Panc1 (cell line): ENCODE results near the gene RGS13. TPM values are rescaled to one million over a fixed set of nuclear protein-coding genes. Genes with fewer than 3 reads are reported as not detected.

Experiments used
- ATAC-seq: fragments of 200-7000 bp; cut with Tn5 transposase; 2 replicates; pipeline ENCODE4 v1.9.1; 2020; ENCODE audit warnings: mild to moderate bottlenecking, moderate library complexity
- BruUV-seq: library from RNA; stranded (reverse); fragments of 400-500 nt; replicated peaks from 2 replicates; lab custom pipeline; 2021; lab: Mats Ljungman, UMichigan
- CTCF ChIA-PET: fragments of 300-600 bp; sonication (Branson Sonifier 250); formaldehyde crosslinking; loops from one replicate; lab custom pipeline; 2022; ENCODE audit warnings: antibody characterized with exemption; lab: Charles Lee
- POLR2A ChIA-PET: fragments of 300-600 bp; sonication (Branson Sonifier 250); formaldehyde crosslinking; loops from one replicate; lab custom pipeline; 2022; ENCODE audit warnings: antibody characterized with exemption; lab: Charles Lee
- DNase-seq: peaks from one replicate; pipeline ENCODE4 v3.0.0-alpha.2; 2010; ENCODE audit warnings: low read depth, low spot score
- H3K27ac ChIP-seq: 2 replicates; pipeline ENCODE4 v1.5.1; 2011; ENCODE audit warnings: mild to moderate bottlenecking, low read length, inconsistent platforms
- H3K27me3 ChIP-seq: fragments of 200-500 bp; sonication (Bioruptor generic); 2 replicates; pipeline ENCODE4 v1.6.0; 2014; ENCODE audit warnings: low read length, inconsistent platforms; ENCODE audit not compliant: control insufficient read depth, insufficient read depth
- H3K36me3 ChIP-seq: fragments of 200-500 bp; sonication (Bioruptor generic); 2 replicates; pipeline ENCODE4 v1.5.1; 2014; ENCODE audit warnings: inconsistent platforms, mild to moderate bottlenecking, low read length, moderate library complexity; ENCODE audit not compliant: control insufficient read depth, insufficient read depth
- H3K4me1 ChIP-seq: 2 replicates; pipeline ENCODE4 v1.5.1; 2011; ENCODE audit warnings: inconsistent platforms, mild to moderate bottlenecking, low read length, moderate library complexity; ENCODE audit not compliant: control insufficient read depth, insufficient read depth
- H3K4me3 ChIP-seq, 2 experiments: 2 replicates each; pipeline ENCODE4 v1.5.1; 2011 to 2012; ENCODE audit warnings: low read depth in 2 of 2, low read length in 2 of 2, mild to moderate bottlenecking in 2 of 2, inconsistent platforms in 1 of 2, moderate library complexity in 1 of 2
- H3K9me3 ChIP-seq: fragments of 200-500 bp; sonication (Bioruptor generic); 2 replicates; pipeline ENCODE4 v1.5.1; 2014; ENCODE audit warnings: low read depth, mild to moderate bottlenecking, inconsistent platforms, low read length, moderate library complexity; ENCODE audit not compliant: control insufficient read depth, insufficient read depth
- CTCF ChIP-seq: fragments of 450-650 bp; IDR thresholded peaks from 2 replicates; pipeline ENCODE4 v1.5.1; 2017; ENCODE audit warnings: mild to moderate bottlenecking
- POLR2AphosphoS5 ChIP-seq: IDR thresholded peaks from 2 replicates; pipeline ENCODE4 v1.6.1; 2012; ENCODE audit warnings: mild to moderate bottlenecking, low read depth, low read length, moderate library complexity
- REST ChIP-seq, 2 experiments: IDR thresholded peaks; 2 replicates each; pipeline ENCODE4 v1.6.1; 2011 to 2012; ENCODE audit warnings: low read depth in 2 of 2, control low read depth in 1 of 2, low read length in 1 of 2, mild to moderate bottlenecking in 1 of 2, moderate library complexity in 1 of 2; ENCODE audit not compliant: insufficient read depth in 1 of 2
- SIN3A ChIP-seq: IDR thresholded peaks from 2 replicates; pipeline ENCODE4 v1.6.1; 2012; ENCODE audit warnings: low read depth, mild to moderate bottlenecking, low read length, moderate library complexity, borderline replicate concordance; ENCODE audit not compliant: insufficient read depth
- TCF7L2 ChIP-seq: IDR thresholded peaks from 2 replicates; pipeline ENCODE4 v1.6.1; 2011; ENCODE audit warnings: mild to moderate bottlenecking, low read depth, low read length, inconsistent platforms
- in situ Hi-C: cut with HindIII; loops from 2 replicates; pipeline ENCODE4 v1.10.0; 2016; ENCODE audit warnings: low sequenced_read_pairs, low pct_unique_long_range_greater_than_20kb
- intact Hi-C: fragments of 100-400 bp; cut with micrococcal nuclease; formaldehyde crosslinking; loops from one replicate; pipeline ENCODE4 v1.10.0; 2022; ENCODE audit not compliant: unreplicated experiment
- total RNA-seq: library from RNA; stranded (reverse); gene quantifications from one replicate; pipeline ENCODE4 v1.2.1, GENCODE V29; 2021; ENCODE audit not compliant: unreplicated experiment

Gene RGS13
- total RNA-seq, 1 experiment from 2014 or later, result not detected

DNA sequence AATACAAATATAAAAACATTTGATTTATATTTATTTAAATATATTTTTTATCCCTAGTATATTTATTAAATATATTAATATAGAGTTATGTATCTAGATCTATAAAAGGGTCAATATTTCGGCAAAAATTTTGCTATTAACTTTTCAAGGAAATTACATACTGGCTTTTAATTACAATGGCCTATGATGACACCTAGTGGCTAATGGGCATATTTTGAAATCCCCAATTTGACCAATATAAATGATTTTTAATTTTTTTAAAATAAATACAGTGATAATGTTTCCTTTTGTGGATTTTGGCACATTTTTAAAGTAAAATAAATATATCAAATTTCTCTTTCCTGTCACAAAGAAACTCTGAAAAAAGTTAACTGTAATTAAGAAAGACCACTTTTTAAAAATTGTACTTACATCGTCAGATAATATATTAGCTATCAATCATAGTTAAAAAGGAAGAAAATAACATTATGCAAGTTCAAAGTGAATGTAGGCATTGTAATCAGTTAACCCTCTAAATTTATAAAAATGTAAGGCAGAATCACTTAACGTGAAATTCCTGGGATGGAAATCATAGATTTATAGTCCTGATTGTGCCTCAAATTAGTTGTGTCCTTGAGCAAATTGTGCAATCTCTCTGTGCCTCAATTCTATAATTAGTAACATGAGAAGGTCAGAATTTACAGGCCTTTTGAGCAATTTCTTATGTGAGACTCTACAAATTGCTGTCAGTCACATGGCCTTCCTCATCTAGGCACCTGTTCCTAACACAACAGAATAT is 25.6 kb upstream of the RGS13 start:
- ChIA-PET POLR2A (no interaction called here), CTCF (no interaction called here)
- Histone ChIP-seq H3K27me3 (no peaks in the 10 kb centered on the region), H3K36me3 (no peaks in the 10 kb centered on the region), H3K9me3 (no peaks in the 10 kb centered on the region), H3K4me1 (no peaks in the 10 kb centered on the region), H3K4me3 (no peak overlapping the region), H3K27ac (no peak overlapping the region)
- ATAC-seq (no peak), DNase-seq (no peak)
- TF ChIP-seq CTCF (peak; percentile 3; the same call in 1 of the 2 replicates), SIN3A (no peak)
- intact Hi-C loops (loop anchor here (1.0 kb wide), 1 partner anchor 133 kb away; no protein-coding TSS in a partner anchor), in situ Hi-C loops (no loop called here)
- no TSS peak for BruUV-seq

DNA sequence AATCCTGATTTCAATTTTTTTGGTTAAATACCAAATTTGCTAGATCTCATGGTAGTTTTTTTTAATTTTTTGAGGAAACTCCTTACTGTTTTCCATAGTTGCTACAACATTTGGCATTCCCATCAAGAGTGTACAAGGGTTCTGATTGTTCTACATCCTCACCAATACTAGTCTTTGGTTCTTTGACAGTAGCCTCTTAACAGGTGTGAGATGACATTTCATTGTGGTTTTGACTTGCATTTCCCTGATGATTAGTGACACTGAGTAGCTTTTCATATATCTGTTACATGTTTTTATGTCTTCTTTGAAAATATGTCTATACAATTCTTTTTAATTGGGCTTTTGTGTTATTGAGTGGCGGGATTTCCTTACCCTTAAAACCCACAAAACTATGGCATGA is 20.9 kb upstream of the RGS13 start:
- H3K4me3 ChIP-seq, result no peak overlapping the region
- H3K27me3 ChIP-seq, result no peaks in the 10 kb centered on the region
- ATAC-seq (no peak), DNase-seq (no peak)
- no peak overlapping the region for H3K27ac ChIP-seq
- BruUV-seq, result no TSS peak
- no peaks in the 10 kb centered on the region for H3K9me3 ChIP-seq
- H3K36me3 ChIP-seq, result no peaks in the 10 kb centered on the region
- no peak for TF ChIP-seq REST (IDR thresholded peaks at IDR 0.05; ENCODE audit: insufficient read depth in 1 of 2, low read depth in 2 of 2, low read length in 1 of 2)
- TF ChIP-seq TCF7L2, result no peak
- no peak for TF ChIP-seq SIN3A
- no peak for TF ChIP-seq CTCF
- TF ChIP-seq POLR2AphosphoS5, result no peak
- in situ Hi-C loops (no loop called here), intact Hi-C loops (no loop called here)
- ChIA-PET CTCF (no interaction called here), POLR2A (no interaction called here)
- H3K4me1 ChIP-seq, result no peaks in the 10 kb centered on the region
